A549 (cell line): Measurements from ENCODE around the gene SLC35F3. TPM values are rescaled to one million over a fixed set of nuclear protein-coding genes. Genes with fewer than 3 reads are reported as not detected.

Experiments used
- BHLHE40 ChIP-seq: IDR thresholded peaks from 2 replicates; pipeline ENCODE4 v1.6.1; 2012; ENCODE audit warnings: low read depth, low read length, inconsistent platforms
- CEBPB ChIP-seq, 2 experiments: fragments of >200 bp in 1 of 2; sonication (Bioruptor Twin) in 1 of 2; formaldehyde crosslinking in 1 of 2; IDR thresholded peaks; 2 replicates each; pipeline ENCODE4 v1.6.1; 2012 to 2016
- CHD4 ChIP-seq: fragments of 200-600 bp; sonication (generic); IDR thresholded peaks from 2 replicates; pipeline ENCODE4 v1.6.1; 2016; ENCODE audit warnings: antibody characterized with exemption, mild to moderate bottlenecking, borderline replicate concordance
- FOSB ChIP-seq: fragments of 250-450 bp; sonication (Bioruptor Pico); IDR thresholded peaks from 2 replicates; pipeline ENCODE4 v1.5.0; 2020; ENCODE audit warnings: mild to moderate bottlenecking, moderate library complexity
- FOXS1 ChIP-seq: fragments of 250-450 bp; sonication (Bioruptor Pico); IDR thresholded peaks from 2 replicates; pipeline ENCODE4 v1.5.0; 2020; ENCODE audit warnings: mild to moderate bottlenecking, moderate library complexity
- JUN ChIP-seq, 2 experiments: fragments of >200 bp; sonication (Bioruptor Twin); formaldehyde crosslinking; IDR thresholded peaks; 2 replicates in 1 of 2; 3 replicates in 1 of 2; pipeline ENCODE4 v1.6.1; 2016 to 2017
- JUNB ChIP-seq: fragments of >200 bp; sonication (Bioruptor Twin); formaldehyde crosslinking; IDR thresholded peaks from 2 replicates; pipeline ENCODE4 v1.6.1; 2016
- KDM1A ChIP-seq: fragments of 200-600 bp; sonication (generic); IDR thresholded peaks from 2 replicates; pipeline ENCODE4 v1.6.1; 2016; ENCODE audit warnings: low read depth, mild to moderate bottlenecking
- MYC ChIP-seq: IDR thresholded peaks from 2 replicates; pipeline ENCODE4 v1.6.1; 2012; ENCODE audit warnings: mild to moderate bottlenecking, inconsistent platforms, low read length, improper control_type of control experiment, borderline replicate concordance
- PHF8 ChIP-seq: fragments of 200-600 bp; sonication (generic); IDR thresholded peaks from 2 replicates; pipeline ENCODE4 v1.6.1; 2016; ENCODE audit warnings: low read depth, mild to moderate bottlenecking, antibody characterized with exemption, moderate library complexity, borderline replicate concordance
- POLR2A ChIP-seq: IDR thresholded peaks from 2 replicates; pipeline ENCODE4 v1.6.1; 2012; ENCODE audit warnings: mild to moderate bottlenecking, low read length
- RCOR1 ChIP-seq: fragments of 150-350 bp; IDR thresholded peaks from 2 replicates; pipeline ENCODE4 v1.6.1; 2014; ENCODE audit warnings: antibody characterized with exemption, low read length, low read depth
- TFCP2L1 ChIP-seq: fragments of 250-450 bp; sonication (Bioruptor Pico); IDR thresholded peaks from 2 replicates; pipeline ENCODE4 v1.5.0; 2021; ENCODE audit warnings: mild to moderate bottlenecking
- ZNF302 ChIP-seq: fragments of 250-450 bp; sonication (Bioruptor Pico); IDR thresholded peaks from 2 replicates; pipeline ENCODE4 v1.9.0; 2021; ENCODE audit warnings: inconsistent platforms, mild to moderate bottlenecking, moderate library complexity
- polyA plus RNA-seq, 4 experiments: library from polyadenylated mRNA; depleted of rRNA in 3 of 4; stranded (reverse); fragments of >200 nt; fragmentation: RNase III in 1 of 4; extraction: RNeasy Plus Mini Kit Qiagen cat#74134 plus additional on column Dnase treatment in 1 of 4; gene quantifications; 2 replicates in 3 of 4; 3 replicates in 1 of 4; pipeline ENCODE4 v1.2.3, GENCODE V29; 2011 to 2017
- TF ChIP-seq, protein P1 (sequence below): IDR thresholded peaks from 2 replicates; pipeline ENCODE4 v1.6.1; 2012; ENCODE audit warnings: low read depth, borderline replicate concordance
- TF ChIP-seq, protein P2 (sequence below): fragments of 200-600 bp; sonication (generic); IDR thresholded peaks from 2 replicates; pipeline ENCODE4 v1.6.1; 2016; ENCODE audit warnings: antibody characterized with exemption, mild to moderate bottlenecking, moderate library complexity
- TF ChIP-seq, protein P3 (sequence below): fragments of 450-650 bp; IDR thresholded peaks from 2 replicates; pipeline ENCODE4 v1.6.1; 2014; ENCODE audit warnings: antibody characterized with exemption
- TF ChIP-seq, protein P4 (sequence below): fragments of 250-450 bp; sonication (Bioruptor Pico); IDR thresholded peaks from 2 replicates; pipeline ENCODE4 v1.5.0; 2021; ENCODE audit warnings: mild to moderate bottlenecking, moderate library complexity, borderline replicate concordance
- TF ChIP-seq, protein P5 (sequence below): fragments of >200 bp; sonication (Bioruptor Twin); formaldehyde crosslinking; IDR thresholded peaks from 2 replicates; pipeline ENCODE4 v1.6.1; 2016
- TF ChIP-seq, protein P6 (sequence below): IDR thresholded peaks from 2 replicates; pipeline ENCODE4 v1.6.1; 2012

The SLC35F3 gene
- polyA plus RNA-seq, 2 of the 4 experiments (the other 2 are of a cell fraction) = 5.5 to 7.8 TPM

DNA sequence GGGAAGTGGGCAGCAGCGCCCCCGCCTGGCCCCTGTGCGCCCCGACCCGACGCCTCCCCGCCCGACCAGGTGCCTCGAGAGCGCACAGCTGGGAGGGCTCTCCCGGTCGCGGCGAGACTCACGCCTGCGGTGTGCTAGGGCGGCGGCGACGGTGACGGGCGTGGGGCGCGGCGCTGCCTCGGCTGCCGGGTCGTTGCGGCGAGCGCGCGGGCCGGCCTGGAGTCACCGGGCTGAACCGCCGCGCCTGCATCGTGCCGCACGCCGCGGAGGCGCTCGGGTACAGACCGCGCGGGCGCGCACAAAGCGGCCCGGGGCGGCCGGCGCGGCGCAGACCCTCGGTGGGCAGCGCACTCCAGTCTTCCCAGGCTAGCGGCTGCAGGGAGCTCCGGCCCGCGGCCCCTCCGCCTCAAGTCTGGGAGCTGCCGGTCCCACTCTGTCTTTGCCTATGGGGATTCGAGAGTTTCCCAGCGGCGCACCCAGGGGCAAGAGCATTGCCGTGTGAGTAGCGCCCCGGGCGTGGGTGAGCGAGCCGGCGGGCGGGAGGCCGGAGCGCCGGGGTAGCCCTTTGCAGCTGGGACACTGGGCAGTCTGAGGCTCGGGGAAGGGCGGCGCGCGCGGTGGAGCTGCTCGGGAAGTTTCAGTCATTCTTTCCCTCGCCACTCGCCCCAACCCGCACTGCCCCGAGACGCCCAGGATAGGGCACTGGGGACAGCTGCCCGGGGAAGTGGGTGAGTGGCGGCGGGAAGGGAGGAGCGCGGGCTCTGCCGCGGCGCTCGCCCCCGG, at the start of gene SLC35F3 (continued):
- TF ChIP-seq, protein P1, sequence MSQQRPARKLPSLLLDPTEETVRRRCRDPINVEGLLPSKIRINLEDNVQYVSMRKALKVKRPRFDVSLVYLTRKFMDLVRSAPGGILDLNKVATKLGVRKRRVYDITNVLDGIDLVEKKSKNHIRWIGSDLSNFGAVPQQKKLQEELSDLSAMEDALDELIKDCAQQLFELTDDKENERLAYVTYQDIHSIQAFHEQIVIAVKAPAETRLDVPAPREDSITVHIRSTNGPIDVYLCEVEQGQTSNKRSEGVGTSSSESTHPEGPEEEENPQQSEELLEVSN = no peak
- TF ChIP-seq, protein P2, sequence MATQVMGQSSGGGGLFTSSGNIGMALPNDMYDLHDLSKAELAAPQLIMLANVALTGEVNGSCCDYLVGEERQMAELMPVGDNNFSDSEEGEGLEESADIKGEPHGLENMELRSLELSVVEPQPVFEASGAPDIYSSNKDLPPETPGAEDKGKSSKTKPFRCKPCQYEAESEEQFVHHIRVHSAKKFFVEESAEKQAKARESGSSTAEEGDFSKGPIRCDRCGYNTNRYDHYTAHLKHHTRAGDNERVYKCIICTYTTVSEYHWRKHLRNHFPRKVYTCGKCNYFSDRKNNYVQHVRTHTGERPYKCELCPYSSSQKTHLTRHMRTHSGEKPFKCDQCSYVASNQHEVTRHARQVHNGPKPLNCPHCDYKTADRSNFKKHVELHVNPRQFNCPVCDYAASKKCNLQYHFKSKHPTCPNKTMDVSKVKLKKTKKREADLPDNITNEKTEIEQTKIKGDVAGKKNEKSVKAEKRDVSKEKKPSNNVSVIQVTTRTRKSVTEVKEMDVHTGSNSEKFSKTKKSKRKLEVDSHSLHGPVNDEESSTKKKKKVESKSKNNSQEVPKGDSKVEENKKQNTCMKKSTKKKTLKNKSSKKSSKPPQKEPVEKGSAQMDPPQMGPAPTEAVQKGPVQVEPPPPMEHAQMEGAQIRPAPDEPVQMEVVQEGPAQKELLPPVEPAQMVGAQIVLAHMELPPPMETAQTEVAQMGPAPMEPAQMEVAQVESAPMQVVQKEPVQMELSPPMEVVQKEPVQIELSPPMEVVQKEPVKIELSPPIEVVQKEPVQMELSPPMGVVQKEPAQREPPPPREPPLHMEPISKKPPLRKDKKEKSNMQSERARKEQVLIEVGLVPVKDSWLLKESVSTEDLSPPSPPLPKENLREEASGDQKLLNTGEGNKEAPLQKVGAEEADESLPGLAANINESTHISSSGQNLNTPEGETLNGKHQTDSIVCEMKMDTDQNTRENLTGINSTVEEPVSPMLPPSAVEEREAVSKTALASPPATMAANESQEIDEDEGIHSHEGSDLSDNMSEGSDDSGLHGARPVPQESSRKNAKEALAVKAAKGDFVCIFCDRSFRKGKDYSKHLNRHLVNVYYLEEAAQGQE = 0 out of 2 replicates have a peak, but pooled peaks have one; percentile 25
- TF ChIP-seq PHF8 = no peak
- TF ChIP-seq MYC = peak; percentile 1; the same call in 1 of the 2 replicates
- no peak for TF ChIP-seq KDM1A
- TF ChIP-seq ZNF302 (CRISPR knock-in tag) = no peak
- TF ChIP-seq CHD4 = no peak
- TF ChIP-seq CEBPB (IDR thresholded peaks at IDR 0.05) = no peak
- TF ChIP-seq JUN (IDR thresholded peaks at IDR 0.05) = peak in 1 of 2 experiments; percentile 61; a peak in 1 of 5 replicates
- TF ChIP-seq, protein P3, sequence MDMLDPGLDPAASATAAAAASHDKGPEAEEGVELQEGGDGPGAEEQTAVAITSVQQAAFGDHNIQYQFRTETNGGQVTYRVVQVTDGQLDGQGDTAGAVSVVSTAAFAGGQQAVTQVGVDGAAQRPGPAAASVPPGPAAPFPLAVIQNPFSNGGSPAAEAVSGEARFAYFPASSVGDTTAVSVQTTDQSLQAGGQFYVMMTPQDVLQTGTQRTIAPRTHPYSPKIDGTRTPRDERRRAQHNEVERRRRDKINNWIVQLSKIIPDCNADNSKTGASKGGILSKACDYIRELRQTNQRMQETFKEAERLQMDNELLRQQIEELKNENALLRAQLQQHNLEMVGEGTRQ = no peak
- TF ChIP-seq RCOR1 = no peak
- peak; percentile 66 for TF ChIP-seq POLR2A
- TF ChIP-seq JUNB = no peak
- TF ChIP-seq, protein P4, sequence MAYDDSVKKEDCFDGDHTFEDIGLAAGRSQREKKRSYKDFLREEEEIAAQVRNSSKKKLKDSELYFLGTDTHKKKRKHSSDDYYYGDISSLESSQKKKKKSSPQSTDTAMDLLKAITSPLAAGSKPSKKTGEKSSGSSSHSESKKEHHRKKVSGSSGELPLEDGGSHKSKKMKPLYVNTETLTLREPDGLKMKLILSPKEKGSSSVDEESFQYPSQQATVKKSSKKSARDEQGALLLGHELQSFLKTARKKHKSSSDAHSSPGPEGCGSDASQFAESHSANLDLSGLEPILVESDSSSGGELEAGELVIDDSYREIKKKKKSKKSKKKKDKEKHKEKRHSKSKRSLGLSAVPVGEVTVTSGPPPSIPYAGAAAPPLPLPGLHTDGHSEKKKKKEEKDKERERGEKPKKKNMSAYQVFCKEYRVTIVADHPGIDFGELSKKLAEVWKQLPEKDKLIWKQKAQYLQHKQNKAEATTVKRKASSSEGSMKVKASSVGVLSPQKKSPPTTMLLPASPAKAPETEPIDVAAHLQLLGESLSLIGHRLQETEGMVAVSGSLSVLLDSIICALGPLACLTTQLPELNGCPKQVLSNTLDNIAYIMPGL (CRISPR knock-in tag) = no peak
- TF ChIP-seq, protein P5, sequence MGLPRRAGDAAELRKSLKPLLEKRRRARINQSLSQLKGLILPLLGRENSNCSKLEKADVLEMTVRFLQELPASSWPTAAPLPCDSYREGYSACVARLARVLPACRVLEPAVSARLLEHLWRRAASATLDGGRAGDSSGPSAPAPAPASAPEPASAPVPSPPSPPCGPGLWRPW = no peak
- TF ChIP-seq BHLHE40 = no peak
- TF ChIP-seq FOSB (CRISPR knock-in tag) = no peak
- no peak for TF ChIP-seq TFCP2L1 (CRISPR knock-in tag)
- TF ChIP-seq, protein P6, sequence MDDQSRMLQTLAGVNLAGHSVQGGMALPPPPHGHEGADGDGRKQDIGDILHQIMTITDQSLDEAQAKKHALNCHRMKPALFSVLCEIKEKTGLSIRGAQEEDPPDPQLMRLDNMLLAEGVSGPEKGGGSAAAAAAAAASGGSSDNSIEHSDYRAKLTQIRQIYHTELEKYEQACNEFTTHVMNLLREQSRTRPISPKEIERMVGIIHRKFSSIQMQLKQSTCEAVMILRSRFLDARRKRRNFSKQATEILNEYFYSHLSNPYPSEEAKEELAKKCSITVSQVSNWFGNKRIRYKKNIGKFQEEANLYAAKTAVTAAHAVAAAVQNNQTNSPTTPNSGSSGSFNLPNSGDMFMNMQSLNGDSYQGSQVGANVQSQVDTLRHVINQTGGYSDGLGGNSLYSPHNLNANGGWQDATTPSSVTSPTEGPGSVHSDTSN = no peak
- no peak for TF ChIP-seq FOXS1 (CRISPR knock-in tag)
